Measurements from ENCODE around the gene HIC1. TPM values are rescaled to one million over a fixed set of nuclear protein-coding genes. Genes with fewer than 3 reads are reported as not detected.
A peak's percentile ranks its signal among the peaks of the same experiment; 100 is the strongest.

HIC1 gene
- total and polyA plus RNA-seq, 2 of the 4 experiments (the other 2 are of a cell fraction): 10.4 to 23.0 TPM

GRCh38 chr17:2049333-2050299, 5.3 kb upstream of the HIC1 start (continued):
- TF ChIP-seq MXI1 (IDR thresholded peaks at IDR 0.05; ENCODE audit: borderline replicate concordance, low read depth, low read length): peak; percentile 95

- H3K56ac ChIP-seq (ENCODE audit: extremely low read depth, insufficient read depth, low read length): no peak overlapping the region
- POLR2A ChIA-PET (ENCODE audit: unreplicated experiment): interaction anchor here (1.0 kb wide), 1 partner anchor 18 kb away, joined by 6 read pairs; no protein-coding TSS in a partner anchor
- peak; percentile 37 for ATAC-seq (ENCODE audit: low read depth)
- TF ChIP-seq MAFK (IDR thresholded peaks at IDR 0.05; ENCODE audit: low read depth, low read length): no peak
- TF ChIP-seq RFX5 (IDR thresholded peaks at IDR 0.05; ENCODE audit: low read depth, low read length): no peak
- no peak; the same call in 1 of the 2 replicates for TF ChIP-seq POLR2A (IDR thresholded peaks at IDR 0.05; ENCODE audit: low read depth, low read length)
- no peak for TF ChIP-seq RAD21 (IDR thresholded peaks at IDR 0.05; ENCODE audit: low read length)
- no peak for TF ChIP-seq SMC3 (IDR thresholded peaks at IDR 0.05; ENCODE audit: low read depth, low read length)
- TF ChIP-seq MAZ (IDR thresholded peaks at IDR 0.05; ENCODE audit: borderline replicate concordance, low read depth, low read length): peak; percentile 72; the same call in 1 of the 2 replicates
- TF ChIP-seq CEBPB (IDR thresholded peaks at IDR 0.05; ENCODE audit: low read depth, low read length): no peak
- TF ChIP-seq CHD1 (IDR thresholded peaks at IDR 0.05; ENCODE audit: low read depth, low read length): 0 out of 2 replicates have a peak, but pooled peaks have one; percentile 28
- no peak for TF ChIP-seq NFE2L2 (IDR thresholded peaks at IDR 0.05; ENCODE audit: low read depth, low read length)
- no peak for TF ChIP-seq ELK1 (IDR thresholded peaks at IDR 0.05; ENCODE audit: borderline replicate concordance, low read depth, low read length)
Measured at GRCh38 chr17:2050300-2051060, 4.4 kb upstream of the HIC1 start.

More at GRCh38 chr17:2050300-2051060, 4.4 kb upstream of the HIC1 start:
- no peak overlapping the region for H2AK5ac ChIP-seq (ENCODE audit: low read depth, low read length)
- no peak overlapping the region for H3K23ac ChIP-seq (ENCODE audit: low read depth, low read length)
- H3K14ac ChIP-seq (replicated peaks; ENCODE audit: low read depth, low read length): no peak overlapping the region
- intact Hi-C loops (cut with micrococcal nuclease) (loop anchor here (5.0 kb wide), 2 partner anchors 287 to 302 kb away; partner anchors contain the start of genes SGSM2 and TSR1), dilution Hi-C loops (cut with HindIII; ENCODE audit: low sequenced_read_pairs, unreplicated experiment) (no loop called here), in situ Hi-C loops (cut with MboI; ENCODE audit: low sequenced_read_pairs) (no loop called here)
- H4K91ac ChIP-seq (ENCODE audit: insufficient read depth, low read depth, low read length): no peak overlapping the region
- WGBS, 2 experiments (ENCODE audit: extremely low coverage in 2 of 2, insufficient read length in 1 of 2): 2% methylated on average over 21 of the region's 88 CpGs; no CpG with 5 or more reads in 1 of the 2 experiments
- H3K4me3 ChIP-seq (ENCODE audit: insufficient read depth, low read depth, low read length): peak overlapping the region; percentile 87
- BruUV-seq (replicated peaks): no TSS peak
- H3K18ac ChIP-seq (ENCODE audit: low read depth, low read length): no peak overlapping the region
- no peak overlapping the region for H2BK15ac ChIP-seq (ENCODE audit: low read depth, low read length)
- no peak overlapping the region for H2BK5ac ChIP-seq (ENCODE audit: low read depth, low read length, poor library complexity, severe bottlenecking)
- H3K27me3 ChIP-seq (ENCODE audit: control insufficient read depth, insufficient read depth, low read length): no peaks in the 10 kb centered on the region
- no peak overlapping the region for H3K9ac ChIP-seq (ENCODE audit: low read depth, low read length)
- H3K4me1 ChIP-seq (ENCODE audit: control insufficient read depth, insufficient read depth, low read length): peaks cover 11% of the 10 kb centered on the region
- CTCF ChIA-PET: no interaction called here
- H2BK20ac ChIP-seq (ENCODE audit: low read depth, low read length): no peak overlapping the region
- no peaks in the 10 kb centered on the region for H3K9me3 ChIP-seq (ENCODE audit: control insufficient read depth, insufficient read depth, low read length)
- DNase-seq: peak; percentile 73
- peak overlapping the region; percentile 73 for H3K4me2 ChIP-seq (ENCODE audit: low read depth, low read length)
- H4K5ac ChIP-seq (ENCODE audit: low read depth, low read length): no peak overlapping the region
- H2AK9ac ChIP-seq (replicated peaks; ENCODE audit: low read depth, low read length, poor library complexity): no peak overlapping the region
- 0 out of 2 replicates have a peak, but pooled peaks cover under 1% of the 10 kb centered on the region for H3K9me1 ChIP-seq (ENCODE audit: insufficient read depth, low read length)
- no peak overlapping the region for H3K27ac ChIP-seq (ENCODE audit: insufficient read depth, low read length)
- peaks cover 15% of the 10 kb centered on the region; the same call in 1 of the 2 replicates for H4K20me1 ChIP-seq (ENCODE audit: insufficient read depth, low read length)
- no peak overlapping the region for H3K4ac ChIP-seq (ENCODE audit: low read depth, low read length)
- H2AFZ ChIP-seq (replicated peaks; ENCODE audit: low read length, poor library complexity): peak overlapping the region; percentile 85
- no peaks in the 10 kb centered on the region for H3K36me3 ChIP-seq (ENCODE audit: control insufficient read depth, insufficient read depth, low read length)
- H3K79me1 ChIP-seq (ENCODE audit: low read depth in 1 of 2, low read length in 2 of 2): peaks cover 0 to 15% of the 10 kb centered on the region in 2 experiments; a peak in 3 of 4 replicates
- no peak overlapping the region for H4K8ac ChIP-seq (ENCODE audit: low read depth in 2 of 2, low read length in 2 of 2)
- no peak overlapping the region for H2BK120ac ChIP-seq (ENCODE audit: low read depth, low read length)
